Kidney (tissue), 14 donors: ENCODE results near the gene GNAI3. TPM values are rescaled to one million over a fixed set of nuclear protein-coding genes. Genes with fewer than 3 reads are reported as not detected.

Source experiments
- DNase-seq, 5 donors: peaks; one replicate each; pipeline ENCODE4 v3.0.0-alpha.2; 2013 to 2020
- FAIRE-seq: peaks from 2 replicates; lab custom pipeline; 2012; peaks lifted over from hg19 to GRCh38; lab: Jason Lieb, UNC
- H3K27ac ChIP-seq, 2 donors: one replicate each; pipeline ENCODE4 v1.7.0; 2013; ENCODE audit warnings: low read depth in 2 of 2, low read length in 2 of 2, inconsistent platforms in 1 of 2
- H3K27me3 ChIP-seq: one replicate; pipeline ENCODE4 v1.7.1; 2013; ENCODE audit warnings: low read length, inconsistent platforms; ENCODE audit not compliant: control insufficient read depth, insufficient read depth
- H3K36me3 ChIP-seq, 3 donors: one replicate each; pipeline versions ENCODE4 v1.7.0 to v1.7.1; 2013; ENCODE audit warnings: low read length in 3 of 3, control low read depth in 1 of 3, inconsistent platforms in 1 of 3; ENCODE audit not compliant: insufficient read depth in 3 of 3, control insufficient read depth in 2 of 3
- H3K4me1 ChIP-seq, 3 donors: one replicate each; pipeline versions ENCODE4 v1.7.0 to v1.7.1; 2013; ENCODE audit warnings: low read length in 3 of 3, inconsistent platforms in 1 of 3, low read depth in 1 of 3; ENCODE audit not compliant: control insufficient read depth in 2 of 3, insufficient read depth in 2 of 3
- H3K4me3 ChIP-seq, 3 donors: one replicate each; pipeline versions ENCODE4 v1.7.0 to v1.8.1; 2013; ENCODE audit warnings: low read length in 3 of 3, control low read depth in 1 of 3, inconsistent platforms in 1 of 3
- H3K9ac ChIP-seq, 3 donors: one replicate each; pipeline versions ENCODE4 v1.7.0 to v1.7.1; 2013; ENCODE audit warnings: low read length in 3 of 3, control low read depth in 1 of 3, inconsistent platforms in 1 of 3
- H3K9me3 ChIP-seq, 3 donors: one replicate each; pipeline versions ENCODE4 v1.7.0 to v1.7.1; 2013; ENCODE audit warnings: low read length in 3 of 3, control low read depth in 1 of 3, inconsistent platforms in 1 of 3; ENCODE audit not compliant: control insufficient read depth in 2 of 3, insufficient read depth in 1 of 3
- CTCF ChIP-seq: IDR thresholded peaks from 3 replicates; pipeline ENCODE4 v1.5.1; 2012; ENCODE audit warnings: mild to moderate bottlenecking, moderate library complexity, borderline replicate concordance; ENCODE audit not compliant: insufficient read depth; ENCODE audit errors: extremely low read depth
- intact Hi-C: fragments of 100-400 bp; cut with DNase I; formaldehyde crosslinking; loops from one replicate; pipeline ENCODE4 v1.11.1; 2022
- polyA plus RNA-seq: library from polyadenylated mRNA; stranded (reverse); fragments of 350-450 nt; fragmentation: Illumina TruSeq; extraction: RNeasy Lipid Tissue Mini Kit (QIAGEN cat#74804); gene quantifications from one replicate; pipeline ENCODE4 v1.2.3, GENCODE V29; 2014; ENCODE audit warnings: low read depth, low replicate concordance; ENCODE audit not compliant: insufficient read depth
- total RNA-seq: library from RNA; stranded (reverse); fragmentation: NEBNext Ultra II Directional; extraction: Animal tissue kit (Norgen Biotek cat#: 25700); gene quantifications from one replicate; pipeline ENCODE4 v1.2.1, GENCODE V29; 2021
- donor health status: control.
- donor health status: control.
- donor health status: control.
- donor health status: control.
- donor health status: control.
- donor health status: DM: yes; HTN: yes; CAD: no.
- donor health status: Normal renal cell carcinoma (clear cell type).

Gene GNAI3
- total and polyA plus RNA-seq, 2 donors from 2014 or later, result 4.2 to 8.0 TPM

GRCh38 chr1:109531826-109532364 lies 16.5 kb upstream of the GNAI3 start:
- Histone ChIP-seq H3K27me3 (no peaks in the 10 kb centered on the region), H3K9ac (peak overlapping the region in 1 of 3 donors; percentile 0), H3K4me3 (no peak overlapping the region), H3K9me3 (no peaks in the 10 kb centered on the region), H3K4me1 (peaks cover 0 to 4% (median 0%) of the 10 kb centered on the region in 3 donors), H3K27ac (no peak overlapping the region), H3K36me3 (no peaks in the 10 kb centered on the region)
- intact Hi-C loops, result loop anchor here (5.0 to 10.0 kb wide), 2 partner anchors 40 to 93 kb away; partner anchors contain the start of gene CYB561D1
- no peak for TF ChIP-seq CTCF
- DNase-seq, result peak in 1 of 5 donors; percentile 79
- no peak for FAIRE-seq

DNA sequence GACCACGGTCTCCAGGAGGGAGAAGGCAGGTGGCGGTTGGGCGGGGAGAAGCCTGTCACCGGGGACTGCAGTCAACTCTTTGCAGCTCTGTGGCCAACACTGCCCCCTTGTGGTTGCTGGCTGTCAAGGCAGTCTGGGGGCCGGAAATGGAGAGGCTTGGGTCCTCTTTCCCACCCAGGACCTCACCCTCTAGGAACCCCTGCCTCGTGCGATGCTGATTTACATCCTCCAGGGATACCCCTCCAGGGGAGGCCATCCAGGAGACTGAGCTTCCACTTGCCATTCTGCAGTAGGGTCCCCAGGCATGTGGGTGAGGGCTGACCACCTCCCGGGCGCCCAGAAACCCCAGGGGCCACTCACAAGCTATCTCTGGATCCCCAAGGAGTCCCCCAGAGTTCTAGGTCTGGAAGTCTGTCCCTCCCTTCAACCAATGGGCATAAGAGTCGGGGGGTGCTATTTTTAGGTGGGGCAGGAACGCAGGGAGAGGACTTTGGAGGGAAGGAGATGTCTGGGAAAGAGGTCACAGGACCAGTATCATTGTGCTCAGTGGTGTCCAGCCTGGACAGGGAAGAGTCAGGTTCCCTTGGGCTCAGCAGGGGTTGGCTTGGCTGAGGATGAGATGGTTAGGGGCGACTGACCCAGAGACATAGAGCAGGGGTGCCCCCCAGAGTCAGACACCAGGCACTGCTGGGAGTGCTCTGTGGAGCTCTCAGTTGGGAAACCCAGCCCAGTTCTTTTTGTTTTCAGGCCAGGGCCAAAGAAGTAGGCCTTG lies 15.9 kb upstream of the GNAI3 start:
- TF ChIP-seq CTCF, result peak; percentile 99
- H3K27me3 ChIP-seq, result no peaks in the 10 kb centered on the region
- no peaks in the 10 kb centered on the region for H3K36me3 ChIP-seq
- H3K9me3 ChIP-seq, result no peaks in the 10 kb centered on the region
- FAIRE-seq, result no peak
- H3K27ac ChIP-seq, result no peak overlapping the region
- peak overlapping the region in 1 of 3 donors; percentile 26 for H3K9ac ChIP-seq
- peak; percentile 89 to 94 (median 91) for DNase-seq
- intact Hi-C loops, result loop anchor here (5.0 to 10.0 kb wide), 2 partner anchors 40 to 92 kb away; partner anchors contain the start of gene CYB561D1
- peak overlapping the region in 1 of 3 donors; percentile 35 for H3K4me3 ChIP-seq
- H3K4me1 ChIP-seq, result peaks cover 0 to 4% (median 0%) of the 10 kb centered on the region in 3 donors

DNA sequence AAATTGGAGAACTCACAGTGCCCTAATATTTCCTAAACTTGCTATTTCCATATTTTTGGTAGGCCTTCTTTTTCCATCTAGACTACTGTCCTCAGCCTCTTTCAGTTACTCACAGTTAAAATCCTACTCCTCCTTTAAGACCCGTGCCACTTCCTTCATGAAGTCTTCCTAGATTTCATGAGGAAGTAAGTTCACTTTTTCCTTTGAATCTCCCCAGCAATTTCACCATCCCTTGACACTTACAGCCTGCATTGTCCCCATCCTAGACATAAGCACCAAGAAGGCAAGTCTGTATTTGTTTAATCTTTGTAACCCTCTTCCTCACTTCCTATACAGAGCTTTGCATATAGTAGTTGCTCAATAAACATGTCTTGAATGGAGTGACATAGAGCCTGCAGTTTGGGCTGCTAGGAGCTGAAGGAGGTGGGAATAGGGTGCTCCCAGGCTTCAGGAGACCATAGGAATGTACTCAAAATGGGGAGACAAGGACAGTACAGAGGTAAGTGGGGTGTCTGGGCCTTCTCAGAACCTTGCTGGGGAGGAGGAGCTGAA lies 14.0 kb upstream of the GNAI3 start:
- H3K9ac ChIP-seq, result no peak overlapping the region
- TF ChIP-seq CTCF, result no peak

More for the DNA sequence above, 14.0 kb upstream of the GNAI3 start:
- intact Hi-C loops, result loop anchor here (5.0 to 10.0 kb wide), 2 partner anchors 42 to 90 kb away; partner anchors contain the start of gene CYB561D1
- Histone ChIP-seq H3K27ac (no peak overlapping the region), H3K9me3 (no peaks in the 10 kb centered on the region), H3K4me3 (no peak overlapping the region), H3K4me1 (peaks cover 0 to 4% (median 0%) of the 10 kb centered on the region in 3 donors), H3K27me3 (no peaks in the 10 kb centered on the region), H3K36me3 (no peaks in the 10 kb centered on the region)
- FAIRE-seq, result no peak
- DNase-seq, result no peak
